ENCODE measurements around the gene MACF1. TPM values are rescaled to one million over a fixed set of nuclear protein-coding genes. Genes with fewer than 3 reads are reported as not detected.

The MACF1 gene
- total and polyA plus RNA-seq, 2 of the 13 experiments (the other 11 are each of a cell fraction or from before 2014, with no cell fraction given) = 36.7 to 65.4 TPM

DNA sequence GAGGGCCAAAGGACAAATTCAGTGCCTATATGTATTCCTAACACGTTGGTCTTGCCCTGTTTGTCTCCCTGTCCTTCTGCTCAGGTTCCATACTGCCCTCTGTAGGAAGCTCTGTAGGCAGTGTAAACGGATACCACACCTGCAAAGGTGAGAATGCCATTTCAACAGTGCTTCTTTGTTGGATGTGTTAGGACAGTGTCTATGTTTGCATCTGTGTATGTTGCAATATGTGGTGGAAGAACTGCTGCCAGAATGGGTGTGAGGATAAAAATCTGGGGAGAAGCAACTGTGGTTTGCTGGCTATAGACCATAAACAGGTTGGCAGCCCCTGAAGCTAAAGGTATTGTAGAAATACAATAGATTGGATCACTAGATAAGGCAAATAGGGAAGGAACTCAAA, 173.9 kb downstream of the MACF1 start (continued):
- TF ChIP-seq, protein P1, sequence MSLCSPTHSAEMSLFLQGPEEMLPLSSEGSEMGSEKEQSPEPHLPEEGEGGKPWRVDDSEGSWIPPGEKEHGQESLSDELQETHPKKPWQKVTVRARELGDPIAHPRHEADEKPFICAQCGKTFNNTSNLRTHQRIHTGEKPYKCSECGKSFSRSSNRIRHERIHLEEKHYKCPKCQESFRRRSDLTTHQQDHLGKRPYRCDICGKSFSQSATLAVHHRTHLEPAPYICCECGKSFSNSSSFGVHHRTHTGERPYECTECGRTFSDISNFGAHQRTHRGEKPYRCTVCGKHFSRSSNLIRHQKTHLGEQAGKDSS (CRISPR knock-in tag; IDR thresholded peaks at IDR 0.05; ENCODE audit: borderline replicate concordance, low read depth) = no peak
- no peak for TF ChIP-seq CBX1 (IDR thresholded peaks at IDR 0.05; ENCODE audit: low read depth)
- no peak for TF ChIP-seq HNF4G (IDR thresholded peaks at IDR 0.05; ENCODE audit: borderline replicate concordance, low read depth, low read length)
- TF ChIP-seq HNF4G (CRISPR knock-in tag; IDR thresholded peaks at IDR 0.05; ENCODE audit: borderline replicate concordance, low read depth) = no peak
- TF ChIP-seq FOXA3 (CRISPR knock-in tag; IDR thresholded peaks at IDR 0.05) = peak; percentile 69
- TF ChIP-seq, protein P2, sequence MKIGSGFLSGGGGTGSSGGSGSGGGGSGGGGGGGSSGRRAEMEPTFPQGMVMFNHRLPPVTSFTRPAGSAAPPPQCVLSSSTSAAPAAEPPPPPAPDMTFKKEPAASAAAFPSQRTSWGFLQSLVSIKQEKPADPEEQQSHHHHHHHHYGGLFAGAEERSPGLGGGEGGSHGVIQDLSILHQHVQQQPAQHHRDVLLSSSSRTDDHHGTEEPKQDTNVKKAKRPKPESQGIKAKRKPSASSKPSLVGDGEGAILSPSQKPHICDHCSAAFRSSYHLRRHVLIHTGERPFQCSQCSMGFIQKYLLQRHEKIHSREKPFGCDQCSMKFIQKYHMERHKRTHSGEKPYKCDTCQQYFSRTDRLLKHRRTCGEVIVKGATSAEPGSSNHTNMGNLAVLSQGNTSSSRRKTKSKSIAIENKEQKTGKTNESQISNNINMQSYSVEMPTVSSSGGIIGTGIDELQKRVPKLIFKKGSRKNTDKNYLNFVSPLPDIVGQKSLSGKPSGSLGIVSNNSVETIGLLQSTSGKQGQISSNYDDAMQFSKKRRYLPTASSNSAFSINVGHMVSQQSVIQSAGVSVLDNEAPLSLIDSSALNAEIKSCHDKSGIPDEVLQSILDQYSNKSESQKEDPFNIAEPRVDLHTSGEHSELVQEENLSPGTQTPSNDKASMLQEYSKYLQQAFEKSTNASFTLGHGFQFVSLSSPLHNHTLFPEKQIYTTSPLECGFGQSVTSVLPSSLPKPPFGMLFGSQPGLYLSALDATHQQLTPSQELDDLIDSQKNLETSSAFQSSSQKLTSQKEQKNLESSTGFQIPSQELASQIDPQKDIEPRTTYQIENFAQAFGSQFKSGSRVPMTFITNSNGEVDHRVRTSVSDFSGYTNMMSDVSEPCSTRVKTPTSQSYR (CRISPR knock-in tag; IDR thresholded peaks at IDR 0.05; ENCODE audit: borderline replicate concordance) = no peak
- TF ChIP-seq STAG1 (CRISPR knock-in tag; IDR thresholded peaks at IDR 0.05) = peak; percentile 73
- no peak for TF ChIP-seq ZBTB38 (CRISPR knock-in tag; IDR thresholded peaks at IDR 0.05)
- TF ChIP-seq, protein P3, sequence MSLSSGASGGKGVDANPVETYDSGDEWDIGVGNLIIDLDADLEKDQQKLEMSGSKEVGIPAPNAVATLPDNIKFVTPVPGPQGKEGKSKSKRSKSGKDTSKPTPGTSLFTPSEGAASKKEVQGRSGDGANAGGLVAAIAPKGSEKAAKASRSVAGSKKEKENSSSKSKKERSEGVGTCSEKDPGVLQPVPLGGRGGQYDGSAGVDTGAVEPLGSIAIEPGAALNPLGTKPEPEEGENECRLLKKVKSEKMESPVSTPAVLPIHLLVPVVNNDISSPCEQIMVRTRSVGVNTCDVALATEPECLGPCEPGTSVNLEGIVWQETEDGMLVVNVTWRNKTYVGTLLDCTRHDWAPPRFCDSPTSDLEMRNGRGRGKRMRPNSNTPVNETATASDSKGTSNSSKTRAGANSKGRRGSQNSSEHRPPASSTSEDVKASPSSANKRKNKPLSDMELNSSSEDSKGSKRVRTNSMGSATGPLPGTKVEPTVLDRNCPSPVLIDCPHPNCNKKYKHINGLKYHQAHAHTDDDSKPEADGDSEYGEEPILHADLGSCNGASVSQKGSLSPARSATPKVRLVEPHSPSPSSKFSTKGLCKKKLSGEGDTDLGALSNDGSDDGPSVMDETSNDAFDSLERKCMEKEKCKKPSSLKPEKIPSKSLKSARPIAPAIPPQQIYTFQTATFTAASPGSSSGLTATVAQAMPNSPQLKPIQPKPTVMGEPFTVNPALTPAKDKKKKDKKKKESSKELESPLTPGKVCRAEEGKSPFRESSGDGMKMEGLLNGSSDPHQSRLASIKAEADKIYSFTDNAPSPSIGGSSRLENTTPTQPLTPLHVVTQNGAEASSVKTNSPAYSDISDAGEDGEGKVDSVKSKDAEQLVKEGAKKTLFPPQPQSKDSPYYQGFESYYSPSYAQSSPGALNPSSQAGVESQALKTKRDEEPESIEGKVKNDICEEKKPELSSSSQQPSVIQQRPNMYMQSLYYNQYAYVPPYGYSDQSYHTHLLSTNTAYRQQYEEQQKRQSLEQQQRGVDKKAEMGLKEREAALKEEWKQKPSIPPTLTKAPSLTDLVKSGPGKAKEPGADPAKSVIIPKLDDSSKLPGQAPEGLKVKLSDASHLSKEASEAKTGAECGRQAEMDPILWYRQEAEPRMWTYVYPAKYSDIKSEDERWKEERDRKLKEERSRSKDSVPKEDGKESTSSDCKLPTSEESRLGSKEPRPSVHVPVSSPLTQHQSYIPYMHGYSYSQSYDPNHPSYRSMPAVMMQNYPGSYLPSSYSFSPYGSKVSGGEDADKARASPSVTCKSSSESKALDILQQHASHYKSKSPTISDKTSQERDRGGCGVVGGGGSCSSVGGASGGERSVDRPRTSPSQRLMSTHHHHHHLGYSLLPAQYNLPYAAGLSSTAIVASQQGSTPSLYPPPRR (CRISPR knock-in tag; IDR thresholded peaks at IDR 0.05; ENCODE audit: borderline replicate concordance) = no peak
- TF ChIP-seq, protein P4, sequence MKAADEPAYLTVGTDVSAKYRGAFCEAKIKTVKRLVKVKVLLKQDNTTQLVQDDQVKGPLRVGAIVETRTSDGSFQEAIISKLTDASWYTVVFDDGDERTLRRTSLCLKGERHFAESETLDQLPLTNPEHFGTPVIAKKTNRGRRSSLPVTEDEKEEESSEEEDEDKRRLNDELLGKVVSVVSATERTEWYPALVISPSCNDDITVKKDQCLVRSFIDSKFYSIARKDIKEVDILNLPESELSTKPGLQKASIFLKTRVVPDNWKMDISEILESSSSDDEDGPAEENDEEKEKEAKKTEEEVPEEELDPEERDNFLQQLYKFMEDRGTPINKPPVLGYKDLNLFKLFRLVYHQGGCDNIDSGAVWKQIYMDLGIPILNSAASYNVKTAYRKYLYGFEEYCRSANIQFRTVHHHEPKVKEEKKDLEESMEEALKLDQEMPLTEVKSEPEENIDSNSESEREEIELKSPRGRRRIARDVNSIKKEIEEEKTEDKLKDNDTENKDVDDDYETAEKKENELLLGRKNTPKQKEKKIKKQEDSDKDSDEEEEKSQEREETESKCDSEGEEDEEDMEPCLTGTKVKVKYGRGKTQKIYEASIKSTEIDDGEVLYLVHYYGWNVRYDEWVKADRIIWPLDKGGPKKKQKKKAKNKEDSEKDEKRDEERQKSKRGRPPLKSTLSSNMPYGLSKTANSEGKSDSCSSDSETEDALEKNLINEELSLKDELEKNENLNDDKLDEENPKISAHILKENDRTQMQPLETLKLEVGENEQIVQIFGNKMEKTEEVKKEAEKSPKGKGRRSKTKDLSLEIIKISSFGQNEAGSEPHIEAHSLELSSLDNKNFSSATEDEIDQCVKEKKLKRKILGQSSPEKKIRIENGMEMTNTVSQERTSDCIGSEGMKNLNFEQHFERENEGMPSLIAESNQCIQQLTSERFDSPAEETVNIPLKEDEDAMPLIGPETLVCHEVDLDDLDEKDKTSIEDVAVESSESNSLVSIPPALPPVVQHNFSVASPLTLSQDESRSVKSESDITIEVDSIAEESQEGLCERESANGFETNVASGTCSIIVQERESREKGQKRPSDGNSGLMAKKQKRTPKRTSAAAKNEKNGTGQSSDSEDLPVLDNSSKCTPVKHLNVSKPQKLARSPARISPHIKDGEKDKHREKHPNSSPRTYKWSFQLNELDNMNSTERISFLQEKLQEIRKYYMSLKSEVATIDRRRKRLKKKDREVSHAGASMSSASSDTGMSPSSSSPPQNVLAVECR (CRISPR knock-in tag; IDR thresholded peaks at IDR 0.05; ENCODE audit: borderline replicate concordance) = peak; percentile 36; the same call in 1 of the 2 replicates
- no peak for TF ChIP-seq ZNF670 (CRISPR knock-in tag; IDR thresholded peaks at IDR 0.05; ENCODE audit: borderline replicate concordance)
- TF ChIP-seq KLF16 (CRISPR knock-in tag; IDR thresholded peaks at IDR 0.05) = no peak
- TF ChIP-seq RFX1 (IDR thresholded peaks at IDR 0.05) = no peak
- TF ChIP-seq FOSL2 (CRISPR knock-in tag; IDR thresholded peaks at IDR 0.05) = peak; percentile 61
- no peak for TF ChIP-seq HNRNPUL1 (IDR thresholded peaks at IDR 0.05; ENCODE audit: low read depth, low read length)
- TF ChIP-seq, protein P5, sequence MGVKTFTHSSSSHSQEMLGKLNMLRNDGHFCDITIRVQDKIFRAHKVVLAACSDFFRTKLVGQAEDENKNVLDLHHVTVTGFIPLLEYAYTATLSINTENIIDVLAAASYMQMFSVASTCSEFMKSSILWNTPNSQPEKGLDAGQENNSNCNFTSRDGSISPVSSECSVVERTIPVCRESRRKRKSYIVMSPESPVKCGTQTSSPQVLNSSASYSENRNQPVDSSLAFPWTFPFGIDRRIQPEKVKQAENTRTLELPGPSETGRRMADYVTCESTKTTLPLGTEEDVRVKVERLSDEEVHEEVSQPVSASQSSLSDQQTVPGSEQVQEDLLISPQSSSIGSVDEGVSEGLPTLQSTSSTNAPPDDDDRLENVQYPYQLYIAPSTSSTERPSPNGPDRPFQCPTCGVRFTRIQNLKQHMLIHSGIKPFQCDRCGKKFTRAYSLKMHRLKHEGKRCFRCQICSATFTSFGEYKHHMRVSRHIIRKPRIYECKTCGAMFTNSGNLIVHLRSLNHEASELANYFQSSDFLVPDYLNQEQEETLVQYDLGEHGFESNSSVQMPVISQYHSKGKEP (CRISPR knock-in tag; IDR thresholded peaks at IDR 0.05) = no peak

Measured in HepG2 (cell line).